IMR-90 (cell line): ENCODE measurements around the gene CYP2W1. TPM values are rescaled to one million over a fixed set of nuclear protein-coding genes. Genes with fewer than 3 reads are reported as not detected.

Experiments
- ATAC-seq: fragments of 200-7000 bp; cut with Tn5 transposase; 2 replicates; pipeline ENCODE4 v1.9.1; 2020; ENCODE audit warnings: low read depth, mild to moderate bottlenecking, moderate library complexity
- BruUV-seq: library from RNA; stranded (reverse); fragments of 400-500 nt; replicated peaks from 2 replicates; lab custom pipeline; 2021; lab: Mats Ljungman, UMichigan
- CTCF ChIA-PET: fragments of 300-600 bp; formaldehyde crosslinking; extraction: SDS; loops from one replicate; lab custom pipeline; 2021; ENCODE audit warnings: antibody characterized with exemption; lab: Yijun Ruan, JAX
- POLR2A ChIA-PET: fragments of 300-600 bp; sonication (Branson Sonifier 250); formaldehyde crosslinking; loops from one replicate; lab custom pipeline; 2022; ENCODE audit warnings: antibody characterized with exemption; ENCODE audit not compliant: unreplicated experiment; lab: Charles Lee
- DNase-seq: peaks from one replicate; pipeline ENCODE4 v3.0.0; 2013
- H2AFZ ChIP-seq: replicated peaks from 2 replicates; pipeline ENCODE3; 2013; ENCODE audit warnings: low read length, mild to moderate bottlenecking; ENCODE audit not compliant: poor library complexity
- H2AK5ac ChIP-seq: 2 replicates; pipeline ENCODE4 v1.6.1; 2013; ENCODE audit warnings: low read depth, low read length, inconsistent platforms
- H2AK9ac ChIP-seq: replicated peaks from 2 replicates; pipeline ENCODE3; 2013; ENCODE audit warnings: mild to moderate bottlenecking, low read depth, low read length, moderate library complexity; ENCODE audit not compliant: poor library complexity
- H2BK120ac ChIP-seq: 2 replicates; pipeline ENCODE4 v1.6.1; 2013; ENCODE audit warnings: low read depth, low read length, inconsistent platforms
- H2BK15ac ChIP-seq: 3 replicates; pipeline ENCODE4 v1.6.1; 2013; ENCODE audit warnings: low read depth, low read length, inconsistent platforms
- H2BK20ac ChIP-seq: 2 replicates; pipeline ENCODE4 v1.6.1; 2013; ENCODE audit warnings: low read depth, mild to moderate bottlenecking, inconsistent platforms, low read length, moderate library complexity
- H2BK5ac ChIP-seq: 2 replicates; pipeline ENCODE4 v1.6.1; 2013; ENCODE audit warnings: mild to moderate bottlenecking, low read depth, low read length, inconsistent platforms; ENCODE audit not compliant: poor library complexity, severe bottlenecking
- H3K14ac ChIP-seq: replicated peaks from 2 replicates; pipeline ENCODE4 v1.6.1; 2013; ENCODE audit warnings: low read depth, low read length, inconsistent platforms
- H3K18ac ChIP-seq: 2 replicates; pipeline ENCODE4 v1.6.1; 2013; ENCODE audit warnings: low read depth, low read length, control low read depth
- H3K23ac ChIP-seq: 2 replicates; pipeline ENCODE4 v1.6.1; 2013; ENCODE audit warnings: low read depth, low read length, inconsistent platforms
- H3K27ac ChIP-seq: 2 replicates; pipeline ENCODE4 v1.5.1; 2013; ENCODE audit warnings: mild to moderate bottlenecking, control low read depth, low read length; ENCODE audit not compliant: insufficient read depth
- H3K27me3 ChIP-seq: 2 replicates; pipeline ENCODE4 v1.6.1; 2013; ENCODE audit warnings: low read length; ENCODE audit not compliant: control insufficient read depth, insufficient read depth
- H3K36me3 ChIP-seq: 2 replicates; pipeline ENCODE4 v1.6.1; 2013; ENCODE audit warnings: low read length, mixed read lengths; ENCODE audit not compliant: control insufficient read depth, insufficient read depth
- H3K4ac ChIP-seq: 2 replicates; pipeline ENCODE4 v1.6.1; 2013; ENCODE audit warnings: low read depth, low read length, inconsistent platforms
- H3K4me1 ChIP-seq: 2 replicates; pipeline ENCODE4 v1.6.1; 2013; ENCODE audit warnings: low read length, mixed read lengths; ENCODE audit not compliant: control insufficient read depth, insufficient read depth
- H3K4me2 ChIP-seq: 2 replicates; pipeline ENCODE4 v1.6.1; 2013; ENCODE audit warnings: low read depth, mild to moderate bottlenecking, control low read depth, low read length, moderate library complexity
- H3K4me3 ChIP-seq: 2 replicates; pipeline ENCODE4 v1.5.1; 2013; ENCODE audit warnings: low read depth, mild to moderate bottlenecking, control low read depth, low read length, moderate library complexity; ENCODE audit not compliant: insufficient read depth
- H3K56ac ChIP-seq: 2 replicates; pipeline ENCODE4 v1.6.1; 2013; ENCODE audit warnings: low read length, inconsistent platforms; ENCODE audit not compliant: insufficient read depth; ENCODE audit errors: extremely low read depth
- H3K79me1 ChIP-seq, 2 experiments: 2 replicates each; pipeline ENCODE4 v1.6.1; 2013; ENCODE audit warnings: low read length in 2 of 2, inconsistent platforms in 1 of 2, low read depth in 1 of 2
- H3K9ac ChIP-seq: 2 replicates; pipeline ENCODE4 v1.6.1; 2013; ENCODE audit warnings: low read depth, low read length, control low read depth
- H3K9me1 ChIP-seq: 2 replicates; pipeline ENCODE4 v1.6.1; 2013; ENCODE audit warnings: low read length, inconsistent platforms; ENCODE audit not compliant: insufficient read depth
- H3K9me3 ChIP-seq: 2 replicates; pipeline ENCODE4 v1.6.1; 2013; ENCODE audit warnings: low read length; ENCODE audit not compliant: control insufficient read depth, insufficient read depth
- H4K20me1 ChIP-seq: 2 replicates; pipeline ENCODE4 v1.6.1; 2013; ENCODE audit warnings: low read length, inconsistent platforms; ENCODE audit not compliant: insufficient read depth
- H4K5ac ChIP-seq: 2 replicates; pipeline ENCODE4 v1.6.1; 2013; ENCODE audit warnings: mild to moderate bottlenecking, low read depth, low read length, control low read depth
- H4K8ac ChIP-seq, 2 experiments: 2 replicates each; pipeline ENCODE4 v1.6.1; 2013; ENCODE audit warnings: low read depth in 2 of 2, low read length in 2 of 2, control low read depth in 1 of 2, inconsistent platforms in 1 of 2
- H4K91ac ChIP-seq: 2 replicates; pipeline ENCODE4 v1.6.1; 2013; ENCODE audit warnings: low read depth, low read length, inconsistent platforms; ENCODE audit not compliant: insufficient read depth
- CTCF ChIP-seq: conservative IDR thresholded peaks from 2 replicates; pipeline ENCODE4 v1.5.1; 2012; ENCODE audit warnings: mild to moderate bottlenecking, low read depth, low read length, improper control_type of control experiment
- SMC3 ChIP-seq: fragments of 150-350 bp; IDR thresholded peaks from 2 replicates; pipeline ENCODE4 v1.6.1; 2016; ENCODE audit warnings: low read depth, mild to moderate bottlenecking, antibody characterized with exemption, low read length, moderate library complexity
- WGBS, 2 experiments: methylation state at CpG; one replicate each; pipeline versions ENCODE4 v1.1.5 to v1.1.7; 2013; ENCODE audit warnings: missing lambda C conversion rate in 2 of 2; ENCODE audit not compliant: insufficient read length in 1 of 2; ENCODE audit errors: extremely low coverage in 2 of 2; 5-methylcytosine and 5-hydroxymethylcytosine counted together
- dilution Hi-C: fragments of 300-500 bp; cut with HindIII; formaldehyde crosslinking; loops from one replicate; pipeline ENCODE4 v1.14.3; 2018; ENCODE audit warnings: low sequenced_read_pairs; ENCODE audit not compliant: unreplicated experiment
- in situ Hi-C: fragments of 300-500 bp; cut with MboI; formaldehyde crosslinking; loops from 3 replicates; pipeline ENCODE4 v1.14.3; 2019; ENCODE audit warnings: low sequenced_read_pairs, inconsistent platforms, mixed read lengths
- intact Hi-C: fragments of 100-400 bp; cut with micrococcal nuclease; formaldehyde crosslinking; loops from 2 replicates; pipeline ENCODE4 v1.10.0; 2022
- polyA plus RNA-seq, 3 experiments: library from polyadenylated mRNA; depleted of rRNA; stranded (reverse); fragments of >200 nt; gene quantifications; 2 replicates each; pipeline ENCODE4 v1.2.3, GENCODE V29; 2012; ENCODE audit warnings: low replicate concordance in 1 of 3
- total RNA-seq: library from RNA; depleted of rRNA; stranded (reverse); fragments of >200 nt; gene quantifications from 2 replicates; pipeline ENCODE4 v1.2.3, GENCODE V29; 2012

The CYP2W1 gene
- total and polyA plus RNA-seq, 2 of the 4 experiments (the other 2 are of a cell fraction), result not detected

- BruUV-seq, result no TSS peak
- Histone ChIP-seq H4K20me1 (peaks cover 20% of the 10 kb centered on the region), H3K14ac (no peak overlapping the region), H3K27ac (no peak overlapping the region), H3K4me1 (peaks cover 9% of the 10 kb centered on the region; the same call in 1 of the 2 replicates), H2AK5ac (no peak overlapping the region), H3K9me3 (no peaks in the 10 kb centered on the region; the same call in 1 of the 2 replicates), H3K56ac (no peak overlapping the region), H2BK120ac (no peak overlapping the region), H3K27me3 (no peaks in the 10 kb centered on the region), H3K9ac (no peak overlapping the region), H4K8ac (no peak overlapping the region), H3K9me1 (no peaks in the 10 kb centered on the region), H2AK9ac (peak overlapping the region; percentile 35), H2AFZ (no peak overlapping the region), H4K5ac (no peak overlapping the region), H3K4me2 (no peak overlapping the region), H3K79me1 (peaks cover 10 to 41% of the 10 kb centered on the region in 2 experiments), H3K4ac (no peak overlapping the region), H4K91ac (no peak overlapping the region), H3K23ac (no peak overlapping the region), H2BK20ac (no peak overlapping the region), H3K18ac (no peak overlapping the region), H2BK15ac (no peak overlapping the region), H3K36me3 (peaks cover 9% of the 10 kb centered on the region; the same call in 1 of the 2 replicates), H2BK5ac (no peak overlapping the region), H3K4me3 (no peak overlapping the region)
- TF ChIP-seq CTCF (no peak), SMC3 (no peak)
- intact Hi-C loops, result no loop called here
- ATAC-seq (no peak), DNase-seq (no peak)
- in situ Hi-C loops, result no loop called here
- 86% methylated on average over 8 of the region's 12 CpGs; no CpG with 5 or more reads in 1 of the 2 experiments for WGBS, 2 experiments
- ChIA-PET CTCF (no interaction called here), POLR2A (no interaction called here)
- dilution Hi-C loops, result no loop called here
Measured at GRCh38 chr7:1030444-1031070, 47.6 kb downstream of the CYP2W1 start.
